Lung (tissue), 12 donors: ENCODE data around the gene MYRFL. TPM values are rescaled to one million over a fixed set of nuclear protein-coding genes. Genes with fewer than 3 reads are reported as not detected.

Experiments used
- ATAC-seq: fragments of 200-7000 bp; cut with Tn5 transposase; one replicate; pipeline ENCODE4 v1.9.1; 2020; ENCODE audit warnings: moderate number of reproducible peaks; ENCODE audit not compliant: insufficient read depth, low FRiP score
- DNase-seq, 3 donors: peaks; one replicate each; pipeline ENCODE4 v3.0.0-alpha.2; 2013 to 2017
- H3K27ac ChIP-seq, 2 donors: one replicate each; pipeline ENCODE4 v1.5.1; 2013; ENCODE audit warnings: mild to moderate bottlenecking in 2 of 2, moderate library complexity in 2 of 2, control low read depth in 1 of 2, inconsistent platforms in 1 of 2, low read depth in 1 of 2, low read length in 1 of 2
- H3K27me3 ChIP-seq, 3 donors: one replicate each; pipeline ENCODE4 v1.5.1; 2013; ENCODE audit warnings: low read length in 2 of 3; ENCODE audit not compliant: control insufficient read depth in 3 of 3, insufficient read depth in 3 of 3
- H3K36me3 ChIP-seq, 4 donors: one replicate each; pipeline ENCODE4 v1.5.1; 2013; ENCODE audit warnings: low read length in 4 of 4, mild to moderate bottlenecking in 1 of 4, moderate library complexity in 1 of 4; ENCODE audit not compliant: control insufficient read depth in 4 of 4, insufficient read depth in 4 of 4
- H3K4me1 ChIP-seq, 5 donors: one replicate each; pipeline ENCODE4 v1.5.1; 2013; ENCODE audit warnings: low read length in 5 of 5, mild to moderate bottlenecking in 2 of 5, moderate library complexity in 1 of 5; ENCODE audit not compliant: control insufficient read depth in 5 of 5, insufficient read depth in 5 of 5
- H3K4me3 ChIP-seq: one replicate; pipeline ENCODE4 v1.5.1; 2013; ENCODE audit warnings: mild to moderate bottlenecking, control low read depth, moderate library complexity
- H3K9ac ChIP-seq, 2 donors: one replicate each; pipeline ENCODE4 v1.5.1; 2013; ENCODE audit warnings: low read length in 2 of 2, control low read depth in 1 of 2; ENCODE audit not compliant: insufficient read depth in 1 of 2
- H3K9me3 ChIP-seq, 4 donors: one replicate each; pipeline ENCODE4 v1.5.1; 2013; ENCODE audit warnings: low read length in 3 of 4, mild to moderate bottlenecking in 1 of 4, moderate library complexity in 1 of 4; ENCODE audit not compliant: control insufficient read depth in 4 of 4, insufficient read depth in 3 of 4
- CTCF ChIP-seq: IDR thresholded peaks from 2 replicates; pipeline ENCODE4 v1.5.1; 2012; ENCODE audit warnings: mild to moderate bottlenecking; ENCODE audit errors: control extremely low read depth, extremely low read depth
- WGBS, 2 donors: extraction: QIAGEN DNeasy Blood & Tissue Kit; methylation state at CpG; one replicate each; pipeline ENCODE4 v1.1.7; 2013; 5-methylcytosine and 5-hydroxymethylcytosine counted together
- polyA plus RNA-seq, 2 donors: library from polyadenylated mRNA; stranded (reverse); fragments of 200-250 nt; gene quantifications; one replicate each; pipeline ENCODE4 v1.2.1, GENCODE V29; 2013
- total RNA-seq, 2 donors: library from RNA; depleted of rRNA in 1 of 2; stranded (reverse); fragments of >200 nt in 1 of 2; gene quantifications; one replicate each; pipeline ENCODE4 v1.2.1, GENCODE V29; 2014 to 2021
- donor health status: control.
- donor health status: control.
- donor health status: Bipolar disorder and iron deficiency.
- donor health status: healthy.
- donor health status: DM: yes; HTN: yes; CAD: no.

Gene MYRFL
- total and polyA plus RNA-seq, 4 donors: 0.03 to 1.9 (median 0.15) TPM

GRCh38 chr12:69935651-69936100 is 110.6 kb downstream of the MYRFL start:
- H3K4me3 ChIP-seq: no peak overlapping the region
- peaks cover 0 to 54% (median 32%) of the 10 kb centered on the region in 5 donors for H3K4me1 ChIP-seq
- 36 to 72% methylated on average over 5 of the region's 5 CpGs for WGBS, 2 donors
- H3K27me3 ChIP-seq: no peaks in the 10 kb centered on the region
- no peaks in the 10 kb centered on the region for H3K36me3 ChIP-seq
- no peak for TF ChIP-seq CTCF
- H3K27ac ChIP-seq: peak overlapping the region in 1 of 2 donors; percentile 26
- DNase-seq (peak; percentile 72 to 78 (median 78)), ATAC-seq (peak; percentile 30)
- H3K9me3 ChIP-seq: peaks cover 0 to 2% (median under 1%) of the 10 kb centered on the region in 4 donors
- H3K9ac ChIP-seq: no peak overlapping the region

- Histone ChIP-seq H3K27ac (no peak overlapping the region), H3K9me3 (peaks cover 0 to 2% (median under 1%) of the 10 kb centered on the region in 4 donors), H3K36me3 (no peaks in the 10 kb centered on the region), H3K27me3 (no peaks in the 10 kb centered on the region), H3K4me1 (peaks cover 0 to 49% (median 32%) of the 10 kb centered on the region in 5 donors), H3K4me3 (no peak overlapping the region), H3K9ac (no peak overlapping the region)
- ATAC-seq (peak; percentile 80), DNase-seq (peak; percentile 76 to 89 (median 79))
- no peak for TF ChIP-seq CTCF
- WGBS, 2 donors: 65 to 77% methylated on average over 5 of the region's 5 CpGs
These were observed 111.2 kb downstream of the MYRFL start for GRCh38 chr12:69936214-69936731.

GRCh38 chr12:69936766-69937165 is 111.7 kb downstream of the MYRFL start:
- Histone ChIP-seq H3K27me3 (no peaks in the 10 kb centered on the region), H3K4me3 (no peak overlapping the region), H3K27ac (no peak overlapping the region), H3K9me3 (peaks cover 0 to 2% (median under 1%) of the 10 kb centered on the region in 4 donors), H3K9ac (no peak overlapping the region), H3K36me3 (no peaks in the 10 kb centered on the region), H3K4me1 (peaks cover 0 to 44% (median 32%) of the 10 kb centered on the region in 5 donors)
- 66 to 78% methylated on average over 2 of the region's 2 CpGs for WGBS, 2 donors
- ATAC-seq (no peak), DNase-seq (peak in 2 of 3 donors; percentile 58 to 78)
- no peak for TF ChIP-seq CTCF

- H3K27ac ChIP-seq: no peak overlapping the region
- H3K9me3 ChIP-seq: peaks cover 0 to 3% (median under 1%) of the 10 kb centered on the region in 4 donors
- H3K4me1 ChIP-seq: no peaks in the 10 kb centered on the region
- no peak for TF ChIP-seq CTCF
- ATAC-seq (no peak), DNase-seq (no peak)
- H3K9ac ChIP-seq: no peak overlapping the region
- H3K4me3 ChIP-seq: no peak overlapping the region
- no peaks in the 10 kb centered on the region for H3K36me3 ChIP-seq
- no peaks in the 10 kb centered on the region for H3K27me3 ChIP-seq
These were observed 122.1 kb downstream of the MYRFL start for GRCh38 chr12:69947123-69947522.
